Measurements from ENCODE around the gene TMEM139.

TMEM139 gene

DNA sequence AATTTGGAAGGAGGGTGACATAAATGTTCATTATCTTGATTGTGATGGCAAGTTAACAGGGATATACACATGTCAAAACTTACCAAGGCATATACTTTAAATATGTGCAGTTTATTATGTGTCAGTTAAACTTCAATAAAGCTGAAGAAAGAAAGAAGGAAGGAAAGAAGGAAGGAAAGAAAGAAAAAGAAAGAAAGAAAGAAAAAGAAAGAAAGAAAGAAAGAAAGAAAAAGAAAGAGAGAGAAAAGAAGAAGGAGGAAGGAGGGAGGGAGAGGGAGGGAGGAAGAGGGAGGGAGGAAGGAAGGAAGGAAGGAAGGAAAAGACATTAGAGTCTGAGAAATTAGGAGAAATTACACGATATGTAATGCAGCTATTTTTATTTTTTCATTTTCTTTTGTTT is 37.4 kb upstream of the TMEM139 start:
- Histone ChIP-seq H3K9ac (ENCODE audit: low read length) (no peak overlapping the region), H3K36me3 (ENCODE audit: control insufficient read depth, insufficient read depth, low read length) (no peaks in the 10 kb centered on the region), H3K27ac (ENCODE audit: low read depth, low read length) (no peak overlapping the region), H3K4me1 (ENCODE audit: control insufficient read depth, insufficient read depth, low read length) (no peaks in the 10 kb centered on the region), H3K27me3 (ENCODE audit: control insufficient read depth, insufficient read depth, low read length) (no peaks in the 10 kb centered on the region), H3K4me3 (ENCODE audit: low read length) (no peak overlapping the region)

DNA sequence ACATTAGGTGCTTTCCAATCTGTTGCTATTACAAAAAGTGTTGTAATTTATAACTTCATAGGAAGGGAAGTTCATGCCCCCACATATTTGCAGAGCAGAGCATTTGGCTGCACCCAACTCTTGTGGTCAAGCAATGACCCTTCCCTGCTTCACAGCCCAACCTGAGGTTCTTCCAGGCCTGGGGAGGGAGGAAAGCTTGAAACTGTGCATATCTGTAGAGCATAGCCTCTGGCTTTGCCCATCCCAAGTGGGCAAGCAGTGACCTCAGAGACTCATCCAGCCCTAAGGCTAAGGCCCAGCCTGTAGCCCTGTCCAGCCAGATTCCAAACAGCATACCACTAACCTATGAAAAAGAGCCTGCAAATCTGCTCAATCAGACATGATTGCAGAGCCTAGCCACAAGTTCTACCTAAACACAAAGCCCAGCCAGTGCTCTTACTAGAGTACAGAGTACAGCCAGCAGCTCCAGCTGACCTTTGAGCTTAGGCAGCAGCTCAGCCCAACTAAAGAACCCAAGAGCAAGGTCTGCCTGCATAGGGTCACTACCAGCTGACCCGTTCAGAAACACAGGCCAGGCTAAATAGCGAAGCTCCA is 35.9 kb upstream of the TMEM139 start:
- Histone ChIP-seq H3K27me3 (ENCODE audit: control insufficient read depth, insufficient read depth, low read length) (no peaks in the 10 kb centered on the region), H3K4me1 (ENCODE audit: control insufficient read depth, insufficient read depth, low read length) (no peaks in the 10 kb centered on the region), H3K9ac (ENCODE audit: low read length) (no peak overlapping the region), H3K36me3 (ENCODE audit: control insufficient read depth, insufficient read depth, low read length) (no peaks in the 10 kb centered on the region), H3K4me3 (ENCODE audit: low read length) (no peak overlapping the region), H3K27ac (ENCODE audit: low read depth, low read length) (no peak overlapping the region)

DNA sequence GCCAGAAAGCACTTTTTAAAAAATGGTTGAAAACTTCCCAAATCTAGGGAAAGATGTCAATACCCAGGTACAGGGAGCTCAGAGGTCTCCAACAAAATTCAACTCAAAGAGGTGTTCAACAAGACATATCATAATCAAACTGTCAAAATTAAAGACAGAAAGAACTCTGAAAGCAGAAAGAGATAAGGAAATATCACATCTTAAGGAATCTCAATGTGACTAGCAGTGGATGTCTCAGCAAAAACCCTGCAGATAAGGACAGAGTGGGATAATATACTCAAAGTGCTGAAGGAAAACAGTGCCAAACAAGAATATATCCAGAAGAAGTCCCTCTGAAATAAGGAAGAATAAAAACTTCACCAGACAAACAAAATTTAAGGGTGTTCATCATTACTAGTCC is 34.6 kb upstream of the TMEM139 start:
- no peaks in the 10 kb centered on the region for H3K36me3 ChIP-seq (ENCODE audit: control insufficient read depth, insufficient read depth, low read length)
- H3K9ac ChIP-seq (ENCODE audit: low read length) = no peak overlapping the region
- H3K4me3 ChIP-seq (ENCODE audit: low read length) = no peak overlapping the region
- H3K4me1 ChIP-seq (ENCODE audit: control insufficient read depth, insufficient read depth, low read length) = no peaks in the 10 kb centered on the region
- no peak overlapping the region for H3K27ac ChIP-seq (ENCODE audit: low read depth, low read length)
- no peaks in the 10 kb centered on the region for H3K27me3 ChIP-seq (ENCODE audit: control insufficient read depth, insufficient read depth, low read length)

DNA sequence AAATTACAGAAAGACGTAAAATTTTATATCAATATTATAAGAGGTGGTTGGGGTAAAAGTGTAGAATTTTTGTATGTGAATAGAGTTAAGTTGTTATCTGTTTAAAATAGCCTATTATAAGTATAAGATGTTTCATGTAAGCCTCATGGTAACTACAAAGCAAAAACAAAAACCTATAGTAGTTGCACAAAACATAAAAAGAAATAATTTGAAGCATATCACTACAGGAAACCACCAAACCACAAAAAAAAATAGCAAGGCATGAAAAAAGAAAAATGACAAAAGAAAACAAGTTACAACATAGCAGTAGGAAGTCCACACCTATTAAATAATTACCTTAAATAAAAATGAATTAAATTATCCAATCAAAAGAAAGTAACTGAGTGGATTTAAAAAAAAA is 33.9 kb upstream of the TMEM139 start:
- Histone ChIP-seq H3K27me3 (ENCODE audit: control insufficient read depth, insufficient read depth, low read length) (no peaks in the 10 kb centered on the region), H3K4me1 (ENCODE audit: control insufficient read depth, insufficient read depth, low read length) (no peaks in the 10 kb centered on the region), H3K27ac (ENCODE audit: low read depth, low read length) (no peak overlapping the region), H3K9ac (ENCODE audit: low read length) (no peak overlapping the region), H3K36me3 (ENCODE audit: control insufficient read depth, insufficient read depth, low read length) (no peaks in the 10 kb centered on the region), H3K4me3 (ENCODE audit: low read length) (no peak overlapping the region)

DNA sequence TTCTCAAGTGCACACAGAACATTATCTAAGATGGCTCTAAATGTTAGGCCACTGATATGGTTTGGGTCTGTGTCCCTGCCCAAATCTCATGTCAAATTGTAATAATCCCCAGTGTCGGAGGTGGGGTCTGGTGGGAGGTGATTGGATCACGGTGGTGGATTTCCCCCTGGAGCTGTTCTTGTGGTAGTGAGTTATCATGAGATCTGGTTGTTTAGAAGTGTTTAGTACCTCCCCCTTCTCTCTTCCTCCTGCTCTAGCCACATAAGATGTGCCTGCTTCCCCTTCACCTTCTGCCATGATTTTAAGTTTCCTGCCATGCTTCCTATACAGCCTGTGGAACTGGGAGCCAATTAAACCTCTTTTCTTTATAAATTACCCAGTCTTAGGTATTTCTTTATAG is 32.8 kb upstream of the TMEM139 start:
- H3K27ac ChIP-seq (ENCODE audit: low read depth, low read length) = no peak overlapping the region
- no peak overlapping the region for H3K9ac ChIP-seq (ENCODE audit: low read length)
- H3K4me1 ChIP-seq (ENCODE audit: control insufficient read depth, insufficient read depth, low read length) = no peaks in the 10 kb centered on the region
- no peak overlapping the region for H3K4me3 ChIP-seq (ENCODE audit: low read length)
- no peaks in the 10 kb centered on the region for H3K27me3 ChIP-seq (ENCODE audit: control insufficient read depth, insufficient read depth, low read length)
- no peaks in the 10 kb centered on the region for H3K36me3 ChIP-seq (ENCODE audit: control insufficient read depth, insufficient read depth, low read length)

DNA sequence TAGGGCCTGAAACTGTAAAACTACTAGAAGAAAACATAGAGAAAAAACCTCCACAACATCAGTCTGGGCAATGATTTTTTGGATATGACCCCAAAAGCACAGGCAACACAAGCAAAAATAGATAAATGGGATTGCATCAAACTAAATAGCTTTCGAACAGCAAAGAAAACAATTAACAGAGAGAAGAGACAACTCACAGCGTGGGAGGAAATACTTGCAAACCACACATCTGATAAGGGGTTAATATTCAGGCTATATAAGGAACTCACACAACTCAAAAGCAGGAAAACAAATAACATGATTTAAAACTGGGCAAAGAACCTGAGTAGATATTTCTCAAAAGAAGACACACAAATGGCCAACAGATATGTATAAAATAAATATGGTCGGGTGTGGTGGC is 29.2 kb upstream of the TMEM139 start:
- H3K4me3 ChIP-seq (ENCODE audit: low read length) = no peak overlapping the region
- H3K9ac ChIP-seq (ENCODE audit: low read length) = no peak overlapping the region
- H3K4me1 ChIP-seq (ENCODE audit: control insufficient read depth, insufficient read depth, low read length) = no peaks in the 10 kb centered on the region
- H3K27me3 ChIP-seq (ENCODE audit: control insufficient read depth, insufficient read depth, low read length) = no peaks in the 10 kb centered on the region
- H3K36me3 ChIP-seq (ENCODE audit: control insufficient read depth, insufficient read depth, low read length) = no peaks in the 10 kb centered on the region
- no peak overlapping the region for H3K27ac ChIP-seq (ENCODE audit: low read depth, low read length)

DNA sequence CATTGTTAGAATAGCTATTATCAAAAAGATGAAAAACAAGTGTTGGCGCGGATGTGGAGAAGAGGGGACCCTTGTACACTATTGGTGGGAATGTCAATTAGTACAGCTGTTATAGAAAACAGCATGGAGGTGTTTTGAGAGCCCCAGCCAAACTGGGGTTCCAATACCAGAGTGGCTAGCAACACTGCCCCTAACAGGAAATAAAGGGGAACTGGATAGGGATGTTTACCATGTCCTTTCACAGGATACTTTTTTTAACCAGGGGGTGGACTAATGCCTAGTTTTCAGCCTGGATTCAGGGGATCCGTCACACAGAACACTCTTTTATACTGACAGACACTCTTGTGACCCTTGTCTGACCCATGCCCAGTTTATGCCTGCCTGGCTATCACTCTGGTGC is 28.4 kb upstream of the TMEM139 start:
- Histone ChIP-seq H3K27ac (ENCODE audit: low read depth, low read length) (no peak overlapping the region), H3K4me1 (ENCODE audit: control insufficient read depth, insufficient read depth, low read length) (no peaks in the 10 kb centered on the region)

DNA sequence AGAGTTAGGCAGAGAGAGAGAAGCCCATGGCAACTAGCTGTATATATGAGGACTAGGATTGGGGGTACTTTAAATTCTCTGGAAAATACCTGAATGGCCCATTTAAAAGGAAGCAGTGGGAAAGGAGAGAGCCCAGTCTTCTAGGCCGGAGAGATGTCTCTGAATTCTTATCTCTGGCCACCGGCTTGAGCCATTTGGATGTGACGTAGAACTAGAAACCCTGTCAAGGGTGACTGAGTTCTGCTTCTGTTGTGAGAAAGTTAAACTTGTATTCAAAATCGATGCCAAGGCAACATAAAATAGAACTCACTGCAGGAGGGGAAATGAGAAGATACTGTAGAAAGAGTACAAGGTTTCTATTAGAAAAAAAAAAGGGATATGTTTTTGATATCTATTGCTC is 27.8 kb upstream of the TMEM139 start:
- Histone ChIP-seq H3K9ac (ENCODE audit: low read length) (no peak overlapping the region), H3K4me3 (ENCODE audit: low read length) (no peak overlapping the region)

More for the DNA sequence above, 28.4 kb upstream of the TMEM139 start:
- Histone ChIP-seq H3K4me3 (ENCODE audit: low read length) (no peak overlapping the region), H3K9ac (ENCODE audit: low read length) (no peak overlapping the region), H3K36me3 (ENCODE audit: control insufficient read depth, insufficient read depth, low read length) (no peaks in the 10 kb centered on the region), H3K27me3 (ENCODE audit: control insufficient read depth, insufficient read depth, low read length) (no peaks in the 10 kb centered on the region)

DNA sequence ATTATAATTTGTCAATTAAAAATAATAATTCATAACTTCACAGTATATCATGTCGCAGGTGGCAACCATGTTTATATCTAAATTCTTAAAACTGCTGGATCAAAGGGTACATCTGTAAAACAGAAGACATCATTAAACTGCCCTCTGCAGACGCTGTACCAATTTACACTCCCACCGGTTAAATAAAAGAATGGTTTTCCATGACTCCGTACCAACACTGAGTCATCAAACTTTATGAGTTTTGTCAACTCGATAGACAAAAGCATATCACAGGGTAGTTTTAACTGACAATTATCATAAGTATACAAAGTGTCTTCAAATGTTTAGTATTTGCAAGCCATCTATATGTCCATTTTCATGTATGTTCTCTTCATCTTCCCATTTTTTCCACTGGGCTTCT is 27.3 kb upstream of the TMEM139 start:
- Histone ChIP-seq H3K27me3 (ENCODE audit: control insufficient read depth, insufficient read depth, low read length) (no peaks in the 10 kb centered on the region), H3K27ac (ENCODE audit: low read depth, low read length) (no peak overlapping the region), H3K4me3 (ENCODE audit: low read length) (no peak overlapping the region), H3K9ac (ENCODE audit: low read length) (no peak overlapping the region), H3K4me1 (ENCODE audit: control insufficient read depth, insufficient read depth, low read length) (no peaks in the 10 kb centered on the region), H3K36me3 (ENCODE audit: control insufficient read depth, insufficient read depth, low read length) (no peaks in the 10 kb centered on the region)

More for the DNA sequence above, 27.8 kb upstream of the TMEM139 start:
- Histone ChIP-seq H3K27me3 (ENCODE audit: control insufficient read depth, insufficient read depth, low read length) (no peaks in the 10 kb centered on the region), H3K4me1 (ENCODE audit: control insufficient read depth, insufficient read depth, low read length) (no peaks in the 10 kb centered on the region), H3K36me3 (ENCODE audit: control insufficient read depth, insufficient read depth, low read length) (no peaks in the 10 kb centered on the region), H3K27ac (ENCODE audit: low read depth, low read length) (no peak overlapping the region)

DNA sequence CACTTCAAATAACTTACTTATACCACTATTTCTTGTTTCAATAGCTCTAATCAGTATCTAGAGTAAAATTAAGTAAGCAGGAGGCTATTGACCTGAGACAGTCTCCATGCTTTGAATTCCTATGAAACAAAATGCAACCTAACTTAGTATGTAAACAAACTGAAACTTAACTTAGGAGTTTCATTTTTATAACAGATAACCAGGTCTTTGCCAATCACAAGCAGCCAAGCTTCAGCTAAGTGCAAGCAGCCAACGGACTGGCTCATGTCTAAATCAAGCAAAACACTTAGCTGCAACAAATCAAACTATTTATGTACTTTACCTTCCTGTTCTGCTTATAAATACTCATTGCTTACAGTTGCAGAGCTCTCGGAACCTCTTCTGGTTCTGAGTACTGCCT is 25.9 kb upstream of the TMEM139 start:
- H3K9ac ChIP-seq (ENCODE audit: low read length) = peak overlapping the region; percentile 30
- H3K4me3 ChIP-seq (ENCODE audit: low read length) = no peak overlapping the region
- no peaks in the 10 kb centered on the region for H3K4me1 ChIP-seq (ENCODE audit: control insufficient read depth, insufficient read depth, low read length)
- H3K27me3 ChIP-seq (ENCODE audit: control insufficient read depth, insufficient read depth, low read length) = no peaks in the 10 kb centered on the region
- no peaks in the 10 kb centered on the region for H3K36me3 ChIP-seq (ENCODE audit: control insufficient read depth, insufficient read depth, low read length)
- H3K27ac ChIP-seq (ENCODE audit: low read depth, low read length) = no peak overlapping the region

DNA sequence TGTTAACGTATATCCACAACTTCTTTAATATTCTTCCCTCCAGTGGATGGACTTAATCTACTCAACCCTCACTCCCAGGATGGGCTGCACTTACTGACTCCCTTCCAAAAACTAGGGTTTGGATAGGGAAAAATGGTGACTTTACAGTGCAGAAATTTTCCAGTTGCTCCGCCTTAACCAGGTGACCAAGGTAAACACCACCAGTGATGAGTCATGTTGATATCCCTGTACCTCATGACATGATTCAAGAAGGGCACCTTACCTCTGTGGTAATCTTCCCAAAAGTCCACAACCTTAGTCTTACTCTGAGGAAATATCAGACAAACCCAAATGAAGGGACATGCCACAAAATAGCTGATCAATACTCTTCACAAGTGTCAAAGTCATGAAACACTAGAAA is 25.0 kb upstream of the TMEM139 start:
- Histone ChIP-seq H3K27ac (ENCODE audit: low read depth, low read length) (no peak overlapping the region), H3K9ac (ENCODE audit: low read length) (no peak overlapping the region), H3K27me3 (ENCODE audit: control insufficient read depth, insufficient read depth, low read length) (no peaks in the 10 kb centered on the region)

DNA sequence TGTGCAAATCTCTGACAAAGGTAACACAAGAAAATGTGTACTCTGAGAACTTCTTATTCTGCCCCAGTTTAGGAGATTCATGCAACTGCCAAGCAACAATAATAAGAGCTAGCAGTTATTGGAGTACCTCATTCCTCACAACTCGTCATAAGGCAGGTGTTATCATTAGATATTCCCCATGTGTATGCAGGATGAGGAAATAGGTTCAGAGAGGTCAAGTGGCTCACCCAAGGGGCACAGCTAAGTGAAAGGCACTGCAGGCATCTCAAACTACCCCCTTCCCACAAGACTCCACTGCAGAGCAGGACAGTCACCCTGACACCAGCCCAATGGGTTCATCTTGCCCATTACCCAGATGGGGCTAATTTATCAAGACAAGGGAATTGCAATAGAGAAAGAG is 22.9 kb upstream of the TMEM139 start:
- H3K4me3 ChIP-seq (ENCODE audit: low read length) = no peak overlapping the region
- peaks cover 2% of the 10 kb centered on the region for H3K36me3 ChIP-seq (ENCODE audit: control insufficient read depth, insufficient read depth, low read length)
- peaks cover 6% of the 10 kb centered on the region for H3K4me1 ChIP-seq (ENCODE audit: control insufficient read depth, insufficient read depth, low read length)
- no peak overlapping the region for H3K9ac ChIP-seq (ENCODE audit: low read length)
- H3K27ac ChIP-seq (ENCODE audit: low read depth, low read length) = no peak overlapping the region
- no peaks in the 10 kb centered on the region for H3K27me3 ChIP-seq (ENCODE audit: control insufficient read depth, insufficient read depth, low read length)

More for the DNA sequence above, 25.0 kb upstream of the TMEM139 start:
- Histone ChIP-seq H3K36me3 (ENCODE audit: control insufficient read depth, insufficient read depth, low read length) (peaks cover 2% of the 10 kb centered on the region), H3K4me3 (ENCODE audit: low read length) (no peak overlapping the region), H3K4me1 (ENCODE audit: control insufficient read depth, insufficient read depth, low read length) (peaks cover 4% of the 10 kb centered on the region)

DNA sequence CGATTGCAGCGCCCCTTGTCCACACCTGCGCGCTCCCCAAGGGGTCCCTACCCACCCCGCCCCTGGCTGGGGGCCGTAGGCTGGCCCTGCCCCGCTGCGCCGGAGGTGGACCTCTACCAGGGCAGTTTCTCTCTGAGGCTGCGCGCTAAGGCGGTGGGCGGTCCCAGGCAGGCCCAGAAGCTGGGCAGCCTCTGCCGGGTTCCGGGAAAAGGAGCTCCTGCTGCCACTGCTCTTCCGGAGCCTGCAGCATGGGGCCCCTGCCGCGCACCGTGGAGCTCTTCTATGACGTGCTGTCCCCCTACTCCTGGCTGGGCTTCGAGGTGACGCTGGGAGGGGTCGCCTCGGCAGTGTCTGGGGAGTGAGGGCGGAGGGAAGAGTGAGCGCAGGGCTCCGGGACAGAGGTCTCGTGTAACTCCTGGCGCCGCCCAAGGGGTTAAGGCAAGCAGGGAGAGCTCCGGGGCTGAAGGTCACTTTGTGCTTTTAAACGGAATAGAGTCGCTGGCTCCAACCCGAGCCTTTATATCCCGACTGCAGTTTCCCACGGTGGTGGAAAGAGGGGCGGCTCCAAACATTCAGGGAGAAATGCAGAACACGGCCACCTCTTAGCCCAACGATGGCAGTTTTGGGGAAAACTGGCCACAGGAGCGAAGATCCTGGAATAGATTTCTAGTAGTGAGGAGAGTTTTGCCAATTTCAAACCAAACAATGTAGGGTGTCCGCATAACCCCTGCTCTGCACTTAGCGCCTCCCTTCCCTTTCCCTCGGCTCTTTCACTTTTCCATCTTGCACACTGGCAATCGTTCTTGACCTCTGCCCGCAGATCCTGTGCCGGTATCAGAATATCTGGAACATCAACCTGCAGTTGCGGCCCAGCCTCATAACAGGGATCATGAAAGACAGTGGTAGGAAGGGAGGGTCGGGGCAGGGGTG is 21.2 kb upstream of the TMEM139 start, which contains the start of gene GSTK1:
Gene GSTK1, plus strand, starts transcription at position 176 of the 930 bp plus-strand sequence. Its CDS starts 73 bp downstream, at position 249.
- Histone ChIP-seq H3K4me3 (ENCODE audit: low read length) (peak within 1 kb of the TSS; percentile 80), H3K27me3 (ENCODE audit: control insufficient read depth, insufficient read depth, low read length) (no peaks in the 10 kb centered on the region), H3K27ac (ENCODE audit: low read depth, low read length) (peak within 1 kb of the TSS; percentile 87), H3K9ac (ENCODE audit: low read length) (peak within 1 kb of the TSS; percentile 88), H3K4me1 (ENCODE audit: control insufficient read depth, insufficient read depth, low read length) (peaks cover 6% of the 10 kb centered on the region), H3K36me3 (ENCODE audit: control insufficient read depth, insufficient read depth, low read length) (peaks cover 11% of the 10 kb centered on the region)
